ENCODE data around the gene STIMATE. TPM values are rescaled to one million over a fixed set of nuclear protein-coding genes. Genes with fewer than 3 reads are reported as not detected.

Gene STIMATE
- total RNA-seq, 1 donor from 2014 or later = 28.8 TPM

DNA sequence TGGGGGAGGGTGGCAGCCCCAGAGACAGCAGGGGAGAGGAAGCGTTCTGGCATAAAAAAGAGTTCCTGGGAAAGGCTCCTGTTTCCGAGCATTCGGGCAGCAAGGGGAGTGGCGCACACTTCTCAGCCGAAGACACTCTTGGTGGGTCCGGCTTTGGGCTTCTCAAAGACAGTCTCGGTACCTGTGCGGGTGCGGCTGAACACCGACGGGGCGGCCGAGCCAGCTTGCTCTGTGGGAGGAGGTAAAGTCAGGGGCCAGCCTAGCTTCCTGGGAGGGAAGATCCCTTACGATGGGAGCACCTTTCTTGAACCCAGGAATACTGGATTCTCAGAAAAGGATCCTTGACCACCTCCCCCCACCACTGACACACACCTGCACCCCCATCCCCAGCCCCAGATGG is 64.1 kb downstream of the STIMATE start:
- no peak for TF ChIP-seq CTCF (IDR thresholded peaks at IDR 0.05; ENCODE audit: unreplicated experiment)
- H3K27ac Mint-ChIP-seq = no peak overlapping the region

GRCh38 chr3:52831500-52832301 is 65.6 kb downstream of the STIMATE start:
- no peak for TF ChIP-seq CTCF (IDR thresholded peaks at IDR 0.05; ENCODE audit: unreplicated experiment)
- H3K4me3 Mint-ChIP-seq = no peak overlapping the region
- no peaks in the 10 kb centered on the region for H3K9me3 Mint-ChIP-seq
- no peak for DNase-seq (ENCODE audit: low spot score in 2 of 2, unreplicated experiment in 2 of 2)
- H3K27ac Mint-ChIP-seq = no peak overlapping the region
- no peaks in the 10 kb centered on the region for H3K27me3 Mint-ChIP-seq (ENCODE audit: low read depth)
- peaks cover 2% of the 10 kb centered on the region for H3K4me1 Mint-ChIP-seq
- H3K36me3 Mint-ChIP-seq = no peaks in the 10 kb centered on the region

More for the DNA sequence above, 64.1 kb downstream of the STIMATE start:
- no peaks in the 10 kb centered on the region for H3K27me3 Mint-ChIP-seq (ENCODE audit: low read depth)
- H3K9me3 Mint-ChIP-seq = no peaks in the 10 kb centered on the region
- H3K36me3 Mint-ChIP-seq = no peaks in the 10 kb centered on the region
- peaks cover 2% of the 10 kb centered on the region for H3K4me1 Mint-ChIP-seq
- H3K4me3 Mint-ChIP-seq = no peak overlapping the region
- no peak for DNase-seq (ENCODE audit: low spot score in 2 of 2, unreplicated experiment in 2 of 2)

DNA sequence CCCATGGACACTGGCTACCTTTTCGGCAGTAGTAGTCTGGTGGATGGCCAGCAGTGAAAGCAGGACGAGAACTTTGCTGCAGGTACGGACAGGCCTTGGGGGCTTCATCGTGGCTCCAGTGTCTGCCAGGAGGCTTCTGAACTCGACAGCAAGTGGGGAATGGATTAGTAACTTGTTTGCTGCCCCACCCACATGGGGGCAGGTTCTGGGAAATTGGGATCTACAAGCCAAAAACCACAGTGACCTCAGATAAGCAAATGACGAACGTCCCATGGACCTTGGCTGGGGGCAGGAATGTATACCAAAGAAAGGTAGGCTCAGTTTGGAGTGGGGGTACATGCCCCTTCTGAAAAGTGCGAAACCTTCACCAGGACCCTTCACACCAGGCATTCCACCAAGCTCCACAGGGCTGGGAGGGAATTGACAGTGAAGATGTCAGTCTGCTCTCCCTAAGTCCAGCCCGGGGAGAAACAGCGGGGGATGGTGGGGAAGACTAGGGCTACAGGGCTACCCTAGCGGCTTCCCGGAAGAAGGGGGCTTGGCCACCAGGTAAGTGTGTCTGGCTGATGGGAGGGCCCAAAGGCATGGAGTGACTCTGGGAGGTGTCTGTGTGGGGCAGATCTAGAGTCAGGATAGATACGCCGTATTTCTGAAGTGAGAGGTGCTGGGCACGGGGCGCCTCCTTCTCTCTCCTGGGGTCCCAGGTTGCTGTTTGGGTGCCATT is 66.7 kb downstream of the STIMATE start, which contains the start of gene ITIH4:
Gene ITIH4, minus strand, starts transcription at position 138 of the 724 bp plus-strand sequence. Its CDS starts 30 bp downstream, at position 108.
- DNase-seq (ENCODE audit: low spot score in 2 of 2, unreplicated experiment in 2 of 2) = no peak
- no peak within 1 kb of the TSS for H3K27ac Mint-ChIP-seq
- no peaks in the 10 kb centered on the region for H3K36me3 Mint-ChIP-seq
- no peaks in the 10 kb centered on the region for H3K9me3 Mint-ChIP-seq
- H3K4me3 Mint-ChIP-seq = no peak within 1 kb of the TSS
- H3K4me1 Mint-ChIP-seq = peaks cover 2% of the 10 kb centered on the region
- no peaks in the 10 kb centered on the region for H3K27me3 Mint-ChIP-seq (ENCODE audit: low read depth)
- no peak for TF ChIP-seq CTCF (IDR thresholded peaks at IDR 0.05; ENCODE audit: unreplicated experiment)

DNA sequence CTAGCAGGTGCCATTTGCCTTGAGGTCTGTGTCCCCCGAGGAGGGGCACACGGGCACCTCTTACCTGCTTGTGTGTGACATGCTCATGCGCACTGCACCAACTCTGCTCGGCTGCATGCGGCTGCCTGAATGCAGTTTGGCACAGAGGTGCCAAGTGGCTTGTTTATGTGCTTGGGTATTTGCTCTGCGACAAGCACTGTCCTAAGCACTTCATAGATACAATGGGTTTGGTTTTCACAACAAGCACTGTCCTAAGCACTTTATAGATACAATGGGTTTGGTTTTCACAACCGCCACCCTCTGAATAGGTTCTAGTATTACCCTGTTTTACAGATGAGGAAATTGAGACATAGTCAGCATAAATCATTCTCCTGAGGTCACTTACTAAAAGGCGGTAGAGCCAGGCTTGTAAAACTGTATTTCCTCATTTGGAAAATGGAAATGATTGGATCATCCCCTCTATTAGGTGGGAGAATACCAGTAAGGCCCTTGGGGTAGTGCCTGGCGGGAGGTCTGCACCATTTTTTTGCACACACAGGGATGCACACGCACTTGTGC is 67.4 kb downstream of the STIMATE start:
- Mint-ChIP-seq H3K27me3 (ENCODE audit: low read depth) (no peaks in the 10 kb centered on the region), H3K9me3 (no peaks in the 10 kb centered on the region), H3K4me1 (peaks cover 2% of the 10 kb centered on the region), H3K4me3 (no peak overlapping the region), H3K36me3 (no peaks in the 10 kb centered on the region), H3K27ac (no peak overlapping the region)
- no peak for TF ChIP-seq CTCF (IDR thresholded peaks at IDR 0.05; ENCODE audit: unreplicated experiment)
- DNase-seq (ENCODE audit: low spot score in 2 of 2, unreplicated experiment in 2 of 2) = no peak

- H3K4me3 Mint-ChIP-seq = no peak overlapping the region
Observed at GRCh38 chr3:52829482-52829881, 67.9 kb downstream of the STIMATE start.

More at GRCh38 chr3:52829482-52829881, 67.9 kb downstream of the STIMATE start:
- Mint-ChIP-seq H3K36me3 (no peaks in the 10 kb centered on the region), H3K27ac (no peak overlapping the region), H3K9me3 (no peaks in the 10 kb centered on the region), H3K4me1 (peaks cover 2% of the 10 kb centered on the region), H3K27me3 (ENCODE audit: low read depth) (no peaks in the 10 kb centered on the region)
- DNase-seq (ENCODE audit: low spot score in 2 of 2, unreplicated experiment in 2 of 2) = no peak
- TF ChIP-seq CTCF (IDR thresholded peaks at IDR 0.05; ENCODE audit: unreplicated experiment) = no peak
